NCI-H146 treated with DMSO at 0.1 percent for 48 hours (cell line): ENCODE measurements around the gene PRR16.
"Not testable (repeated sequence)": the region's sequence is repeated elsewhere in the genome, so short reads cannot be mapped to it uniquely, and the experiment has no call there.

ENCODE experiments used
- DNase-seq: peaks from one replicate; lab custom pipeline; 2025; ENCODE audit not compliant: unreplicated experiment; lab: John Stamatoyannopoulos, UW

Gene PRR16

GRCh38 chr5:120463991-120464626 lies at the start of gene PRR16:
PRR16 (plus strand) TSS chr5:120464300.
- DNase-seq: no peak

GRCh38 chr5:120415985-120416384 lies 48.1 kb upstream of the PRR16 start:
- no peak for DNase-seq

GRCh38 chr5:120419127-120419526 lies 45.0 kb upstream of the PRR16 start:
- DNase-seq: no peak

- DNase-seq: not testable (repeated sequence)
Observed at GRCh38 chr5:120426633-120427275, 37.3 kb upstream of the PRR16 start.

- no peak for DNase-seq
Observed at GRCh38 chr5:120430572-120430971, 33.5 kb upstream of the PRR16 start.

GRCh38 chr5:120432861-120433260 lies 31.2 kb upstream of the PRR16 start:
- no peak for DNase-seq

- no peak for DNase-seq
Observed at GRCh38 chr5:120435129-120435528, 29.0 kb upstream of the PRR16 start.

- DNase-seq: no peak
Observed at GRCh38 chr5:120436996-120437395, 27.1 kb upstream of the PRR16 start.

- no peak for DNase-seq
Observed at GRCh38 chr5:120442694-120443093, 21.4 kb upstream of the PRR16 start.

- DNase-seq: no peak
Observed at GRCh38 chr5:120443607-120444006, 20.5 kb upstream of the PRR16 start.

GRCh38 chr5:120446068-120446492 lies 18.0 kb upstream of the PRR16 start:
- no peak for DNase-seq

- DNase-seq: no peak
Observed at GRCh38 chr5:120446901-120447300, 17.2 kb upstream of the PRR16 start.

- DNase-seq: no peak
Observed at GRCh38 chr5:120447706-120448239, 16.3 kb upstream of the PRR16 start.

- no peak for DNase-seq
Observed at GRCh38 chr5:120449501-120449900, 14.6 kb upstream of the PRR16 start.

- no peak for DNase-seq
Observed at GRCh38 chr5:120450910-120451309, 13.2 kb upstream of the PRR16 start.

GRCh38 chr5:120451445-120451844 lies 12.7 kb upstream of the PRR16 start:
- no peak for DNase-seq

- no peak for DNase-seq
Observed at GRCh38 chr5:120452471-120452870, 11.6 kb upstream of the PRR16 start.

- no peak for DNase-seq
Observed at GRCh38 chr5:120454094-120454798, 9.9 kb upstream of the PRR16 start.

GRCh38 chr5:120456006-120456405 lies 8.1 kb upstream of the PRR16 start:
- DNase-seq: no peak

GRCh38 chr5:120457839-120458507 lies 6.1 kb upstream of the PRR16 start:
- DNase-seq: no peak

- not testable (repeated sequence) for DNase-seq
Observed at GRCh38 chr5:120458508-120458847, 5.6 kb upstream of the PRR16 start.

- DNase-seq: no peak
Observed at GRCh38 chr5:120461251-120461650, 2.8 kb upstream of the PRR16 start.
